HepG2 (cell line): ENCODE measurements around the gene SIAH2. TPM values are rescaled to one million over a fixed set of nuclear protein-coding genes. Genes with fewer than 3 reads are reported as not detected.

Source experiments
- ATAC-seq: fragments of 200-7000 bp; cut with Tn5 transposase; 3 replicates; pipeline ENCODE4 v1.9.1; 2020; ENCODE audit warnings: mild to moderate bottlenecking, moderate library complexity
- BruUV-seq: library from RNA; stranded (reverse); fragments of 400-500 nt; replicated peaks from 2 replicates; lab custom pipeline; 2021; lab: Mats Ljungman, UMichigan
- CTCF ChIA-PET: fragments of 300-600 bp; formaldehyde crosslinking; extraction: SDS; loops from one replicate; lab custom pipeline; 2021; ENCODE audit warnings: low total read pairs, inconsistent platforms, low intra/inter-chr PET ratio; lab: Yijun Ruan, JAX
- POLR2A ChIA-PET: fragments of 350-600 bp; sonication (Branson Sonifier 250); formaldehyde crosslinking; loops from one replicate; lab custom pipeline; 2020; ENCODE audit warnings: antibody characterized with exemption, inconsistent platforms; lab: Yijun Ruan, JAX
- DNase-seq: peaks from one replicate; pipeline ENCODE4 v3.0.0-alpha.2; 2015; ENCODE audit warnings: low spot score
- FAIRE-seq: peaks from 3 replicates; lab custom pipeline; 2011; peaks lifted over from hg19 to GRCh38; lab: Jason Lieb, UNC
- H2AFZ ChIP-seq: one replicate; pipeline ENCODE4 v1.6.1; 2011; ENCODE audit warnings: low read length, inconsistent platforms
- H3K27ac ChIP-seq: fragments of 300-600 bp; 3 replicates; pipeline ENCODE4 v1.8.0; 2011; ENCODE audit warnings: mixed run types, mild to moderate bottlenecking, mixed read lengths, low read length, inconsistent platforms; ENCODE audit not compliant: insufficient read depth; ENCODE audit errors: extremely low read length
- H3K27me3 ChIP-seq, 2 experiments: fragments of 200-600 bp in 1 of 2; 2 replicates in 1 of 2; 3 replicates in 1 of 2; pipeline versions ENCODE4 v1.6.0 to v1.8.0; 2011; ENCODE audit warnings: low read length in 2 of 2, mild to moderate bottlenecking in 2 of 2, moderate library complexity in 2 of 2, inconsistent platforms in 1 of 2; ENCODE audit not compliant: insufficient read depth in 2 of 2, control insufficient read depth in 1 of 2
- H3K36me3 ChIP-seq, 2 experiments: fragments of 200-600 bp in 1 of 2; replicated peaks in 1 of 2; 2 replicates in 1 of 2; 3 replicates in 1 of 2; pipeline versions ENCODE4 v1.5.1 to v1.8.0; 2011; ENCODE audit warnings: low read length in 2 of 2, inconsistent platforms in 1 of 2; ENCODE audit not compliant: insufficient read depth in 2 of 2, control insufficient read depth in 1 of 2
- H3K4me1 ChIP-seq: 2 replicates; pipeline ENCODE4 v1.5.1; 2012; ENCODE audit warnings: low read length, inconsistent platforms; ENCODE audit not compliant: insufficient read depth
- H3K4me2 ChIP-seq: 2 replicates; pipeline ENCODE4 v1.6.0; 2011; ENCODE audit warnings: low read depth, low read length, inconsistent platforms
- H3K4me3 ChIP-seq, 3 experiments: fragments of 200-600 bp in 1 of 3; sonication (generic), shearing (Covaris generic) in 1 of 3; replicated peaks in 1 of 3; 2 replicates each; pipeline ENCODE4 v1.5.1; 2011 to 2016; ENCODE audit warnings: low read length in 3 of 3, inconsistent platforms in 2 of 3, low read depth in 2 of 3, mild to moderate bottlenecking in 2 of 3, control low read depth in 1 of 3, mixed read lengths in 1 of 3; ENCODE audit not compliant: insufficient read depth in 1 of 3
- H3K79me2 ChIP-seq: one replicate; pipeline ENCODE4 v1.6.1; 2011; ENCODE audit warnings: low read length, inconsistent platforms; ENCODE audit not compliant: insufficient read depth
- H3K9ac ChIP-seq: 2 replicates; pipeline ENCODE4 v1.6.0; 2011; ENCODE audit warnings: mild to moderate bottlenecking, low read depth, low read length, inconsistent platforms; ENCODE audit not compliant: insufficient read depth
- H3K9me3 ChIP-seq: 2 replicates; pipeline ENCODE4 v1.5.1; 2012; ENCODE audit warnings: mild to moderate bottlenecking, low read length
- H4K20me1 ChIP-seq: 2 replicates; pipeline ENCODE4 v1.6.0; 2011; ENCODE audit warnings: inconsistent platforms, mild to moderate bottlenecking, low read length, moderate library complexity; ENCODE audit not compliant: insufficient read depth
- ATF7 ChIP-seq, 2 experiments: fragments of 450-650 bp in 1 of 2; sonication (generic) in 1 of 2; formaldehyde crosslinking in 1 of 2; IDR thresholded peaks; 2 replicates each; pipeline versions ENCODE4 v1.4.0 to v1.6.1; 2016 to 2020; ENCODE audit warnings: antibody characterized with exemption in 1 of 2, mild to moderate bottlenecking in 1 of 2, missing genetic modification reagents in 1 of 2
- CCDC6 ChIP-seq: sonication (generic); formaldehyde crosslinking; IDR thresholded peaks from 2 replicates; pipeline ENCODE4 v1.8.1; 2022; ENCODE audit warnings: mild to moderate bottlenecking, missing genetic modification reagents, moderate library complexity
- DNMT1 ChIP-seq: sonication (generic); formaldehyde crosslinking; IDR thresholded peaks from 2 replicates; pipeline ENCODE4 v1.5.1; 2020; ENCODE audit warnings: mild to moderate bottlenecking, missing genetic modification reagents
- HOXA9 ChIP-seq: sonication (generic); formaldehyde crosslinking; IDR thresholded peaks from 2 replicates; pipeline ENCODE4 v1.8.1; 2022; ENCODE audit warnings: missing genetic modification reagents, mild to moderate bottlenecking, moderate library complexity, borderline replicate concordance
- ISX ChIP-seq: sonication (generic); formaldehyde crosslinking; conservative IDR thresholded peaks from 2 replicates; pipeline ENCODE4 v1.5.0; 2020; ENCODE audit warnings: missing genetic modification reagents
- KAT8 ChIP-seq: IDR thresholded peaks from 2 replicates; pipeline ENCODE4 v1.6.1; 2016; ENCODE audit warnings: missing genetic modification reagents, missing compliant biosample characterization
- MYC ChIP-seq: sonication (generic); formaldehyde crosslinking; IDR thresholded peaks from 2 replicates; pipeline ENCODE4 v1.9.0; 2021; ENCODE audit warnings: missing genetic modification reagents, borderline replicate concordance
- ONECUT2 ChIP-seq: sonication (generic); formaldehyde crosslinking; IDR thresholded peaks from 2 replicates; pipeline ENCODE4 v1.4.0; 2020; ENCODE audit warnings: missing genetic modification reagents
- POLR2AphosphoS2 ChIP-seq: IDR thresholded peaks from 2 replicates; pipeline ENCODE4 v1.6.1; 2011; ENCODE audit warnings: low read depth, low read length, improper control_type of control experiment
- PRPF4 ChIP-seq: fragments of 200-400 bp; formaldehyde crosslinking; IDR thresholded peaks from 2 replicates; pipeline ENCODE4 v1.6.1; 2016; ENCODE audit warnings: low read length, low read depth; ENCODE audit not compliant: poor library complexity, severe bottlenecking
- SMC3 ChIP-seq: IDR thresholded peaks from 2 replicates; pipeline ENCODE4 v1.6.1; 2011; ENCODE audit warnings: low read length, improper control_type of control experiment
- TARDBP ChIP-seq: sonication (generic); formaldehyde crosslinking; IDR thresholded peaks from 2 replicates; pipeline ENCODE4 v1.8.0; 2022; ENCODE audit warnings: mild to moderate bottlenecking, missing genetic modification reagents
- ZKSCAN5 ChIP-seq: sonication (generic); formaldehyde crosslinking; IDR thresholded peaks from 2 replicates; pipeline ENCODE4 v1.5.1; 2020; ENCODE audit warnings: mild to moderate bottlenecking, missing genetic modification reagents
- ZNF274 ChIP-seq: sonication (generic); formaldehyde crosslinking; IDR thresholded peaks from 2 replicates; pipeline ENCODE4 v1.5.1; 2020; ENCODE audit warnings: mild to moderate bottlenecking, missing genetic modification reagents
- ZNF562 ChIP-seq: sonication (generic); formaldehyde crosslinking; IDR thresholded peaks from 2 replicates; pipeline ENCODE4 v1.8.0; 2022; ENCODE audit warnings: missing genetic modification reagents, borderline replicate concordance
- ZNF7 ChIP-seq: IDR thresholded peaks from 2 replicates; pipeline ENCODE4 v1.6.1; 2016; ENCODE audit warnings: missing biosample characterization, missing genetic modification reagents
- WGBS: methylation state at CpG from one replicate; pipeline ENCODE4 v1.1.6; 2017; ENCODE audit warnings: low lambda C conversion rate; 5-methylcytosine and 5-hydroxymethylcytosine counted together
- in situ Hi-C: cut with HindIII; loops from 2 replicates; pipeline ENCODE4 v1.10.0; 2017; ENCODE audit warnings: low pct_unique_long_range_greater_than_20kb; ENCODE audit not compliant: extremely low pct_ligation_motif_present
- intact Hi-C: fragments of 100-400 bp; cut with micrococcal nuclease; formaldehyde crosslinking; loops from one replicate; pipeline ENCODE4 v1.10.0; 2022; ENCODE audit not compliant: unreplicated experiment
- polyA plus RNA-seq, 8 experiments: library from polyadenylated mRNA; depleted of rRNA in 3 of 8; stranded (reverse) in 7 of 8; unstranded in 1 of 8; fragments of >200 nt; fragmentation: Illumina TruSeq in 4 of 8; extraction: Trizol in 4 of 8; gene quantifications; 2 replicates each; pipeline versions ENCODE4 v1.2.1 to v1.2.3, GENCODE V29; 2011 to 2016; ENCODE audit warnings: low read depth in 4 of 8, missing spikeins in 1 of 8, mixed read lengths in 1 of 8; ENCODE audit not compliant: insufficient read depth in 1 of 8
- total RNA-seq, 5 experiments: library from RNA; depleted of rRNA; stranded (reverse); fragments of >200 nt; fragmentation: Illumina TruSeq; extraction: Trizol; gene quantifications; 2 replicates each; pipeline ENCODE4 v1.2.3, GENCODE V29; 2016; ENCODE audit warnings: low read depth in 1 of 5
- TF ChIP-seq, protein P1 (sequence below): sonication (generic); formaldehyde crosslinking; IDR thresholded peaks from 2 replicates; pipeline ENCODE4 v1.8.0; 2022; ENCODE audit warnings: mild to moderate bottlenecking, missing genetic modification reagents, moderate library complexity
- TF ChIP-seq, protein P2 (sequence below): sonication (generic); formaldehyde crosslinking; IDR thresholded peaks from 2 replicates; pipeline ENCODE4 v1.5.1; 2020; ENCODE audit warnings: missing genetic modification reagents, mild to moderate bottlenecking, borderline replicate concordance
- TF ChIP-seq, protein P3 (sequence below): sonication (generic); formaldehyde crosslinking; IDR thresholded peaks from 2 replicates; pipeline ENCODE4 v1.5.0; 2020; ENCODE audit warnings: mild to moderate bottlenecking, missing genetic modification reagents
- TF ChIP-seq, protein P4 (sequence below): sonication (generic); formaldehyde crosslinking; IDR thresholded peaks from 2 replicates; pipeline ENCODE4 v1.4.0; 2020; ENCODE audit warnings: missing genetic modification reagents

SIAH2 gene
- total and polyA plus RNA-seq, 2 of the 13 experiments (the other 11 are each of a cell fraction or from before 2014, with no cell fraction given): 71.8 to 117 TPM

DNA sequence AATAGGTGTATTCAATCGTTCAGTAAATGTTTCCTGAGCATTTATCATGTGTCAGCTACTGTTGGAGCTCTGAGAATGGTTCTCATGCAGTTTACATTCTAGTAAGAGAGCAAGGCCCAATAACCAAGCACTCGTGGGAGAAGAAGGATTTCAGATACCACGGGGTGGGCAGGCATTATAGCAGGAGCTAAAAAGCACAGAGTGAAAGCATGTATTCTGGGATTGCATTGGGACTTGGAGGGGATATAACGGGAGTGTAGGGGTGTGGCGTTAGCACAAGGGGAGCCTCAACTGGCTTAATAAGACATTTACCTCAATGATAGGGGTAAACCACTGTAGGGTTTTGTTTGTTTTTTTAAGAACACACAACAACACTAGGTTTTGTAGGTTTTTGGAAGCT lies 1.6 kb upstream of the SIAH2 start:
- H3K9ac ChIP-seq: peak overlapping the region; percentile 99
- no peaks in the 10 kb centered on the region for H3K9me3 ChIP-seq
- peak overlapping the region; percentile 83 for H3K4me2 ChIP-seq
- peaks cover 56% of the 10 kb centered on the region for H3K4me1 ChIP-seq
- ATAC-seq (no peak), FAIRE-seq (no peak), DNase-seq (no peak)
- no peaks in the 10 kb centered on the region; a peak in 2 of 5 replicates for H3K27me3 ChIP-seq
- in situ Hi-C loops (no loop called here), intact Hi-C loops (loop anchor here (1.0 to 10.0 kb wide), 2 partner anchors 23 to 360 kb away; partner anchors contain the start of gene TSC22D2)
- ChIA-PET POLR2A (interaction anchor here (0.8 to 10.5 kb wide), 12 partner anchors 12 to 414 kb away, joined by 3 to 265 read pairs (median 16); partner anchors contain the start of genes ERICH6, SELENOT and TSC22D2), CTCF (interaction anchor here (1.2 to 1.4 kb wide), 2 partner anchors 15 to 44 kb away, joined by 4 to 5 read pairs; no protein-coding TSS in a partner anchor)
- 24% methylated on average over 5 of the region's 5 CpGs for WGBS
- H3K27ac ChIP-seq: peak overlapping the region; percentile 99
- H4K20me1 ChIP-seq: peaks cover 21% of the 10 kb centered on the region
- no TSS peak for BruUV-seq
- H3K79me2 ChIP-seq: peaks cover 44% of the 10 kb centered on the region
- no peak overlapping the region for H2AFZ ChIP-seq
- H3K36me3 ChIP-seq: peaks cover 0 to 3% of the 10 kb centered on the region in 2 experiments; a peak in 2 of 5 replicates
- H3K4me3 ChIP-seq: peak overlapping the region; percentile 97 to 100 (median 98); a peak in 5 of 6 replicates
- TF ChIP-seq PRPF4 (no peak), ZNF7 (no peak), CCDC6 (CRISPR knock-in tag) (no peak), ISX (no peak), MYC (CRISPR knock-in tag) (no peak), ZNF274 (no peak), ONECUT2 (CRISPR knock-in tag) (no peak), ZKSCAN5 (CRISPR knock-in tag) (no peak), TARDBP (CRISPR knock-in tag) (no peak), POLR2AphosphoS2 (no peak), ZNF562 (CRISPR knock-in tag) (no peak), SMC3 (no peak), ATF7 (IDR thresholded peaks at IDR 0.05) (no peak), ATF7 (CRISPR knock-in tag; IDR thresholded peaks at IDR 0.05) (no peak), DNMT1 (no peak), KAT8 (no peak), HOXA9 (CRISPR knock-in tag) (no peak)
- TF ChIP-seq, protein P1, sequence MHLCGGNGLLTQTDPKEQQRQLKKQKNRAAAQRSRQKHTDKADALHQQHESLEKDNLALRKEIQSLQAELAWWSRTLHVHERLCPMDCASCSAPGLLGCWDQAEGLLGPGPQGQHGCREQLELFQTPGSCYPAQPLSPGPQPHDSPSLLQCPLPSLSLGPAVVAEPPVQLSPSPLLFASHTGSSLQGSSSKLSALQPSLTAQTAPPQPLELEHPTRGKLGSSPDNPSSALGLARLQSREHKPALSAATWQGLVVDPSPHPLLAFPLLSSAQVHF (CRISPR knock-in tag): no peak
- TF ChIP-seq, protein P2, sequence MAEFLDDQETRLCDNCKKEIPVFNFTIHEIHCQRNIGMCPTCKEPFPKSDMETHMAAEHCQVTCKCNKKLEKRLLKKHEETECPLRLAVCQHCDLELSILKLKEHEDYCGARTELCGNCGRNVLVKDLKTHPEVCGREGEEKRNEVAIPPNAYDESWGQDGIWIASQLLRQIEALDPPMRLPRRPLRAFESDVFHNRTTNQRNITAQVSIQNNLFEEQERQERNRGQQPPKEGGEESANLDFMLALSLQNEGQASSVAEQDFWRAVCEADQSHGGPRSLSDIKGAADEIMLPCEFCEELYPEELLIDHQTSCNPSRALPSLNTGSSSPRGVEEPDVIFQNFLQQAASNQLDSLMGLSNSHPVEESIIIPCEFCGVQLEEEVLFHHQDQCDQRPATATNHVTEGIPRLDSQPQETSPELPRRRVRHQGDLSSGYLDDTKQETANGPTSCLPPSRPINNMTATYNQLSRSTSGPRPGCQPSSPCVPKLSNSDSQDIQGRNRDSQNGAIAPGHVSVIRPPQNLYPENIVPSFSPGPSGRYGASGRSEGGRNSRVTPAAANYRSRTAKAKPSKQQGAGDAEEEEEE (CRISPR knock-in tag): no peak
- TF ChIP-seq, protein P3, sequence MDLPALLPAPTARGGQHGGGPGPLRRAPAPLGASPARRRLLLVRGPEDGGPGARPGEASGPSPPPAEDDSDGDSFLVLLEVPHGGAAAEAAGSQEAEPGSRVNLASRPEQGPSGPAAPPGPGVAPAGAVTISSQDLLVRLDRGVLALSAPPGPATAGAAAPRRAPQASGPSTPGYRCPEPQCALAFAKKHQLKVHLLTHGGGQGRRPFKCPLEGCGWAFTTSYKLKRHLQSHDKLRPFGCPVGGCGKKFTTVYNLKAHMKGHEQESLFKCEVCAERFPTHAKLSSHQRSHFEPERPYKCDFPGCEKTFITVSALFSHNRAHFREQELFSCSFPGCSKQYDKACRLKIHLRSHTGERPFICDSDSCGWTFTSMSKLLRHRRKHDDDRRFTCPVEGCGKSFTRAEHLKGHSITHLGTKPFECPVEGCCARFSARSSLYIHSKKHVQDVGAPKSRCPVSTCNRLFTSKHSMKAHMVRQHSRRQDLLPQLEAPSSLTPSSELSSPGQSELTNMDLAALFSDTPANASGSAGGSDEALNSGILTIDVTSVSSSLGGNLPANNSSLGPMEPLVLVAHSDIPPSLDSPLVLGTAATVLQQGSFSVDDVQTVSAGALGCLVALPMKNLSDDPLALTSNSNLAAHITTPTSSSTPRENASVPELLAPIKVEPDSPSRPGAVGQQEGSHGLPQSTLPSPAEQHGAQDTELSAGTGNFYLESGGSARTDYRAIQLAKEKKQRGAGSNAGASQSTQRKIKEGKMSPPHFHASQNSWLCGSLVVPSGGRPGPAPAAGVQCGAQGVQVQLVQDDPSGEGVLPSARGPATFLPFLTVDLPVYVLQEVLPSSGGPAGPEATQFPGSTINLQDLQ: no peak
- TF ChIP-seq, protein P4, sequence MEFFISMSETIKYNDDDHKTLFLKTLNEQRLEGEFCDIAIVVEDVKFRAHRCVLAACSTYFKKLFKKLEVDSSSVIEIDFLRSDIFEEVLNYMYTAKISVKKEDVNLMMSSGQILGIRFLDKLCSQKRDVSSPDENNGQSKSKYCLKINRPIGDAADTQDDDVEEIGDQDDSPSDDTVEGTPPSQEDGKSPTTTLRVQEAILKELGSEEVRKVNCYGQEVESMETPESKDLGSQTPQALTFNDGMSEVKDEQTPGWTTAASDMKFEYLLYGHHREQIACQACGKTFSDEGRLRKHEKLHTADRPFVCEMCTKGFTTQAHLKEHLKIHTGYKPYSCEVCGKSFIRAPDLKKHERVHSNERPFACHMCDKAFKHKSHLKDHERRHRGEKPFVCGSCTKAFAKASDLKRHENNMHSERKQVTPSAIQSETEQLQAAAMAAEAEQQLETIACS (CRISPR knock-in tag): 0 out of 2 replicates have a peak, but pooled peaks have one; percentile 13
